ENCODE data around the gene CBLC.

GRCh38 chr19:44788971-44789370 lies 11.3 kb downstream of the CBLC start:
- TF ChIP-seq, protein P1, sequence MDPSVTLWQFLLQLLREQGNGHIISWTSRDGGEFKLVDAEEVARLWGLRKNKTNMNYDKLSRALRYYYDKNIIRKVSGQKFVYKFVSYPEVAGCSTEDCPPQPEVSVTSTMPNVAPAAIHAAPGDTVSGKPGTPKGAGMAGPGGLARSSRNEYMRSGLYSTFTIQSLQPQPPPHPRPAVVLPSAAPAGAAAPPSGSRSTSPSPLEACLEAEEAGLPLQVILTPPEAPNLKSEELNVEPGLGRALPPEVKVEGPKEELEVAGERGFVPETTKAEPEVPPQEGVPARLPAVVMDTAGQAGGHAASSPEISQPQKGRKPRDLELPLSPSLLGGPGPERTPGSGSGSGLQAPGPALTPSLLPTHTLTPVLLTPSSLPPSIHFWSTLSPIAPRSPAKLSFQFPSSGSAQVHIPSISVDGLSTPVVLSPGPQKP (IDR thresholded peaks at IDR 0.05; ENCODE audit: borderline replicate concordance, low read depth, low read length), result no peak
- TF ChIP-seq, protein P2, sequence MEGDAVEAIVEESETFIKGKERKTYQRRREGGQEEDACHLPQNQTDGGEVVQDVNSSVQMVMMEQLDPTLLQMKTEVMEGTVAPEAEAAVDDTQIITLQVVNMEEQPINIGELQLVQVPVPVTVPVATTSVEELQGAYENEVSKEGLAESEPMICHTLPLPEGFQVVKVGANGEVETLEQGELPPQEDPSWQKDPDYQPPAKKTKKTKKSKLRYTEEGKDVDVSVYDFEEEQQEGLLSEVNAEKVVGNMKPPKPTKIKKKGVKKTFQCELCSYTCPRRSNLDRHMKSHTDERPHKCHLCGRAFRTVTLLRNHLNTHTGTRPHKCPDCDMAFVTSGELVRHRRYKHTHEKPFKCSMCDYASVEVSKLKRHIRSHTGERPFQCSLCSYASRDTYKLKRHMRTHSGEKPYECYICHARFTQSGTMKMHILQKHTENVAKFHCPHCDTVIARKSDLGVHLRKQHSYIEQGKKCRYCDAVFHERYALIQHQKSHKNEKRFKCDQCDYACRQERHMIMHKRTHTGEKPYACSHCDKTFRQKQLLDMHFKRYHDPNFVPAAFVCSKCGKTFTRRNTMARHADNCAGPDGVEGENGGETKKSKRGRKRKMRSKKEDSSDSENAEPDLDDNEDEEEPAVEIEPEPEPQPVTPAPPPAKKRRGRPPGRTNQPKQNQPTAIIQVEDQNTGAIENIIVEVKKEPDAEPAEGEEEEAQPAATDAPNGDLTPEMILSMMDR (conservative IDR thresholded peaks at IDR 0.05; ENCODE audit: low read depth, low read length), result no peak
- TF ChIP-seq MXI1 (IDR thresholded peaks at IDR 0.05; ENCODE audit: borderline replicate concordance, low read depth, low read length) (no peak), POLR2A (IDR thresholded peaks at IDR 0.05; ENCODE audit: low read depth, low read length) (no peak), MAFK (IDR thresholded peaks at IDR 0.05; ENCODE audit: low read depth, low read length) (no peak), CHD1 (IDR thresholded peaks at IDR 0.05; ENCODE audit: low read depth, low read length) (no peak), SMC3 (IDR thresholded peaks at IDR 0.05; ENCODE audit: low read depth, low read length) (no peak), FOS (IDR thresholded peaks at IDR 0.05; ENCODE audit: low read depth, low read length) (no peak)

Measured in IMR-90 (cell line).